ENCODE data around the gene SNX25.

Gene SNX25

GRCh38 chr4:185383451-185383850, 174.1 kb downstream of the SNX25 start:
- no peak for DNase-seq

- no peak for DNase-seq
Measured at GRCh38 chr4:185384061-185384460, 174.7 kb downstream of the SNX25 start.

- DNase-seq = no peak
Measured at GRCh38 chr4:185384930-185385331, 175.5 kb downstream of the SNX25 start.

- no peak for DNase-seq
Measured at GRCh38 chr4:185387957-185388356, 178.6 kb downstream of the SNX25 start.

GRCh38 chr4:185390941-185391340, 181.5 kb downstream of the SNX25 start:
- DNase-seq = no peak

GRCh38 chr4:185392156-185392555, 182.8 kb downstream of the SNX25 start:
- DNase-seq = no peak

GRCh38 chr4:185394568-185395237, 185.3 kb downstream of the SNX25 start:
- DNase-seq = no peak

GRCh38 chr4:185395238-185395955, 186.0 kb downstream of the SNX25 start, which contains the start of gene LRP2BP:
Gene LRP2BP, minus strand, starts transcription at chr4:185395924. Its CDS starts 17,738 bp downstream, at chr4:185378186.
- DNase-seq = no peak

GRCh38 chr4:185395956-185396723, 186.7 kb downstream of the SNX25 start:
- DNase-seq = peak; percentile 90 to 93 (median 92)

- no peak for DNase-seq
Measured at GRCh38 chr4:185396724-185397385, 187.5 kb downstream of the SNX25 start, which contains the start of gene ANKRD37. Gene ANKRD37, plus strand, starts transcription at chr4:185396841. Its CDS starts 83 bp downstream, at chr4:185396924.

- DNase-seq = no peak
Measured at GRCh38 chr4:185398618-185399017, 189.2 kb downstream of the SNX25 start.

GRCh38 chr4:185399466-185399865, 190.1 kb downstream of the SNX25 start:
- DNase-seq = no peak

- no peak for DNase-seq
Measured at GRCh38 chr4:185404031-185404430, 194.6 kb downstream of the SNX25 start.

- DNase-seq = no peak
Measured at GRCh38 chr4:185405296-185405999, 196.1 kb downstream of the SNX25 start.

GRCh38 chr4:185408432-185408831, 199.0 kb downstream of the SNX25 start:
- no peak for DNase-seq

- no peak for DNase-seq
Measured at GRCh38 chr4:185411849-185412248, 202.5 kb downstream of the SNX25 start.

- no peak for DNase-seq
Measured at GRCh38 chr4:185412412-185412811, 203.0 kb downstream of the SNX25 start.

Data from activated CD4-positive, CD25-positive, alpha-beta regulatory T cell (primary cell).